NOMO-1 treated with DMSO at 0.1 percent for 48 hours (cell line): ENCODE results near the gene THBS3.
"Not testable (repeated sequence)": the region's sequence is repeated elsewhere in the genome, so short reads cannot be mapped to it uniquely, and the experiment has no call there.

Experiments
- DNase-seq: peaks from one replicate; lab custom pipeline; 2025; ENCODE audit not compliant: unreplicated experiment; lab: John Stamatoyannopoulos, UW

Gene THBS3

GRCh38 chr1:155208541-155209311, 1.0 kb upstream of the THBS3 start, which contains the start of gene MTX1:
MTX1 (plus strand) TSS chr1:155208695; CDS start chr1:155208805, 110 bp downstream.
- DNase-seq = peak; percentile 77

DNA sequence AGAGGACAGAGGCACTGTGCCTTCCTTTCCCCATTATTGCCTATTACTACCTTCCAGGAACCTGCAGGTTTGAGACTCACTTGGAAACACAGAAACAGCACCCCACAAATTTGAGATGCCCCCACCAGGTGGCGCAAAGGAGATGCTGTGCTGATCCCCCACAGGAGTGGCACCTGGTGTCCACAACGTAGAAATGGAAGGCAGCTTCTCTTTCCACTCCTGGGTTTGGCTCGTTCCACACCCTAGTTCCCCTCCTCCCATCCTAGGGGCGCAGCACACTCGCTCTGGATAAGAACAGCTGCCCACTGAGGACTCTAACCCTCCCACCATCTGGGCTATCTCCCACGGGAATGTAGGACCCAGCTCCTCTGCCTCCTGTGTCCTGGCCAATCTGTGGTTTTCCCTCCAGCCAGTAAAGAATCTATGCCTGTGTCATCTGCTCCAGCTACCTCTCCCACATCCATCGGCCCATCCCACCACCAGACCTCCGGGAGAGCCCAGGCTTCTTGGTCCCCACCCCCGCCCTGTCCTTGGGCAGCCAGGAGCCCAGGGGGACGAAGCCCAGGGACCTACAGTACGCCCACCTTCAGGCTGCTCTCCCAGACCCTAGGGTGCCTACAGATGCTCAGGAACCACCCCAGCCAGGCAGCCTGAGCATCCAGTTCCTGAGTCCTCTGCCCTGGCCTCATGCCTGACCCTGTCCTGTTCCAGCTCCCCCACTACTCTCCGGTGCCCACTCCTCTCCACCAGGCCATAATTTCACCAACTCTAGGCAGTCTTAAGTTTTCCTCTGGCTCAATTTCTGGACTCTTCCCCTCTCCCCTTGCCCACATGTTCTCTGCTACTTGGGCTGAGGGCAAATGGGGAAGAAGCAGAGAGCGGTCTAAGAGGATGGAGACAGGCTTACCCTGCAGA, 549 bp downstream of the THBS3 start:
- DNase-seq = peak; percentile 77

GRCh38 chr1:155205969-155206593, 1.6 kb downstream of the THBS3 start:
- no peak for DNase-seq

- DNase-seq = no peak
These were observed 2.7 kb downstream of the THBS3 start for GRCh38 chr1:155205035-155205434.

DNA sequence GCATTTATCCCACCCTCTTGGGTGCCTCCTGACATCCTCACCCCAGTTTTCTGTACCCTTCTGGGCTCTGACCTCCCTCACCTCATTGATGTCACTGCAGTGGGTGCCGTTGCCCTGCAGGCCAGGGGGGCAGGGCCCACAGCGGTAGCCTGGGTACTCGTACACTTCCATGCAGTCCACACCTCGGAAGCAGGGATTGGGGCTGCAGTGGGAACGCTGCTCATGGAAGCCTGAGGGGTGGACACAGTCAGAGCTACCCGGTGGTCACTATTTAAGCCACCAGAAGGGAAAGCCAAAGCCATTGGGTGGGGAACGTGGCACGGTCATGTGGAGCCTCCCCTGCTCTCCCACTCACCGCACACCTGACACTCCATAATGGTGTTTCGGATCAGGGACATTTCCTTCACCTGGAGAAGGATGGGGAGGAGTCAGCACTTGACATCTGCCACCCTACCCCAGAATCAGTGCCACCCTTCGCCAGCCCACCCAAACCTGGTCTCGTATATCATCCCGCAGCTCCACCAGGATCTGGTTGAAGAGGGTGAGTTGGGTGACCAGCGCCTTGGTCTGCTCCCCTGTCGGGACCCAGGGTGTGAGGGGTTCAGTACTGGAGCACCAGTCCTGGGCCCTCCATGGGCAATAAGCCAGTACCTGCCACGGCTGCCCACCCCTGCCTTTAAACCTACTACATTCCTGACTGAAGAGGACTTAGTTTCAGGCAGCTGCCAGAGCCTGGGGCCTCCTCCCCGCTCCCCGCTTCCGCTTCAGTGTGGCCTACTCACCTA, 4.8 kb downstream of the THBS3 start:
- no peak for DNase-seq

- DNase-seq = no peak
These were observed 5.5 kb downstream of the THBS3 start for GRCh38 chr1:155202198-155202597.

- DNase-seq = no peak
These were observed 6.8 kb downstream of the THBS3 start for GRCh38 chr1:155200920-155201319.

DNA sequence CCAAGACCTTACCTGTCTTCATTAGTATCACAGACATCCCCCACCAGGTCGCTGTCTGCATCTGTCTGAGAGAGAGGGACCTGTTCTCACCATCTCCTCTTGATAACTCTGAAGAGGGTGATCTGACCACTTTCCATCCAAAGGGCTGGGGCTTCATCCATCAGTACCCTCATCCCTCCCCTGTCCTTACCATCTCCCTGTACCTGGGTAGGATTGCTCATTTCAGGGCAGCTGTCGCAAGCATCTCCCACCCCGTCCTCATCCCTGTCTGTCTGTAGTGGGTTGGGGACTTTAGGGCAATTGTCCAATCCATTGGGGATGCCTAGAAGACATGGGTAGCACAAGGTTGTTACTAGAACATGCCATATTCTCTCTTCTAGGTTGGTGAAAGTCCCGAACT, 7.9 kb downstream of the THBS3 start:
- no peak for DNase-seq

DNA sequence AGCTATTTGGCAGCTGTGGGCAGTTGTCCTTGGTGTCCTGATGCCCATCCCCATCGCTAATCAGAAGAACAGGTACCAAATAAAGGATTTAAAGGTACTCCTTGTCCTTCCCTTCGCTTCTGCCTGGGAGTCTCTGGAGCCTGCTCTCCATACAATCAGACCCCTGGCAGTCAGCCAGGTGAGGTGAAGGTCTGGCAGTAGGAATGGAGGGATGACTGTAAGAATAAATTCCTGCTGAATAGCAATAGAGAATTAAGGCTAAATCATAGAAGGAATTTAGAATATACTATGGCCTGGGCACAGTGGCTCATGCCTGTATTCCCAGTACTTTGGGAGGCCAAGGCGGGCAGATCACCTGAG, 9.2 kb downstream of the THBS3 start:
- no peak for DNase-seq

- DNase-seq = no peak
These were observed 9.7 kb downstream of the THBS3 start for GRCh38 chr1:155197901-155198546.

DNA sequence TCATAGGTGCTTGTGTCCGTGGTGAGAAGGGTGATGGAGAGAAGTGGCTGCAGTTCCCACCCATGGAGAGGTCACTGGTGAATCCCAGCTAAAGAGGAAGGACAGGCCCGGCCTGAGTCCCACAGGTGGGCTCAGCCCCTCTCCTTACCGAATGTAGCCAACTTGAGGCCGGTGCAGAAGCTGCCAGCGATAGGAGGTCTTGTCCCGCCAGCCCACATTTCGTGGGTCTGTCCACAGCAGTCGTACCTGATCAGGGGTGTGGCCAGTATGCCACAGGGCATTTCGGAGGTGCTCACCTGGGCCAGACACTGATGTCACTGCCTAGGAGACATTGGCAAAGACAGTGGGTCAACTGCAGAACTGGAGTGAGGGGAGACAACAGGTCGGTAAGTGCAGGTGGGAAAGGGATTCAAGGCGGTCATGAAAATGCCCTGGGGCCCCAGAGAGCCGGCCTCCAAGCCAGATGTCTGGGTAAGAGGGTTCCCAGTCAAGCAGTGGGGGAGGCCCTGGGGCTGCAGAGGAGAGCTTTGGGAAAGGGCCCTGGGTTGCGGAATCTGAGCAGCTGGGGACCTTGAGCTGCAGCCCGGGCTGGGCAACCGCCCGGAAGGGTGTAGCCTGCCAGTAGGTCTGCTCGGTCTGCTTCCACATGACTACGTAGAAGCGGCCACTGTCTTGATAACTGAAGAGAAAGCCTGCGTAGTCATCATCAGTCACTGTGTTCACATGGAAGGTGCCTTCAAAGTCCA, 10.6 kb downstream of the THBS3 start:
- DNase-seq = no peak

DNA sequence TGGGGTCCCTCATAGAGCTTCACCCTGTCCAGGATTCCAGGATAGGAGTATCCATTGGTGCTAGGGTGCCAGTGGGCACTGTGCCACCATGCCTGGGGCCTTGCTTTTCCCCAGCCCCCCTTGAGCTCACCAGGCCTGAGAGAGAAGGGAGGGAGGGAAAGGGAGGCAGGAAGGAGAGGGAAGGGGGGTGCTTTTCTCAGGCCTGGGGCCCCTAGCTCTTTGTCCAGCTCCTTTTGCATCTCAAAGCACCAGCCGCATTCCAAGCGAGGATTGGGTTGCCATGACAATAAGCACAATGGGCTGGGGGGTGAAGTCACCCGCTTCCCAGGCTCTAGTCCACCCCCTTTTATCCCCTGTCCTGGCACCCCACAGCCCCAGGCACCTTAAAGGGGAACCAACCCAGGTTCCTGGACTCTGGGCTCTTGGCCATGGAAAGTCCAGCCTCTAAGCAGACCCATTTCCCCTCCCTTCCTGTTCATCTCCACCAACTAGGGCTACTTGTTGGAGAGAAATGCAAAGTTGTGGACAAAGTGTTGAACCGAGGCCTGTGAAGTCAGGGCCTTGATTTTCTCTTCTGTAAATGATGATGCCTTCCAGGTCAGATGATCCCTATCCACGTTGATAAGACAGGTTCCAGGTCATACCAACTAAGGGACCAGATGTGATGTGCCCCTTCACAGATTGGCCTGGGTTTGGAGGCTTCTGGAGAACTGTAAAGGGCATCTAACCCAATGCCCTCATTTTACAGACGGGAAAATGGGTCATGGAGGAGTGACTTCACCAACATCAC, 11.4 kb downstream of the THBS3 start:
- DNase-seq = no peak

- no peak for DNase-seq
These were observed 12.2 kb downstream of the THBS3 start for GRCh38 chr1:155195201-155196102.

DNA sequence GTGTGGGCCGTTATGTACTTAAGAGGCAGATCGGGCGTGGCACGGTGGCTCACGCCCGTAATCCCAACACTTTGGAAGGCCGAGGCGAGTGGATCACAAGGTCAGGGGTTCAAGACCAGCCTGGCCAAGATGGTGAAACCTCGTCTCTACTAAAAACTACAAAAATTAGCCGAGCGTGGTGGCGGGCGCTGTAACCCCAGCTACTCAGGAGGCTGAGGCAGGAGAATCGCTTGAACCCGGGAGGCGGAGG, 13.8 kb downstream of the THBS3 start:
- not testable (repeated sequence) for DNase-seq

GRCh38 chr1:155193275-155193990, 14.3 kb downstream of the THBS3 start:
- DNase-seq = peak; percentile 80

GRCh38 chr1:155192346-155193274, 15.1 kb downstream of the THBS3 start:
- DNase-seq = peak; percentile 44
